Vein endothelial cell (primary cell): ENCODE measurements around the gene RHEB. TPM values are rescaled to one million over a fixed set of nuclear protein-coding genes. Genes with fewer than 3 reads are reported as not detected.

ENCODE experiments used
- small RNA-seq: library from RNA; depleted of rRNA; stranded (forward); fragments of <200 nt; gene quantifications from one replicate; pipeline ENCODE3, GENCODE V24; 2012
- total RNA-seq: library from RNA; depleted of rRNA; stranded (reverse); fragments of >200 nt; gene quantifications from 2 replicates; pipeline ENCODE4 v1.2.3, GENCODE V29; 2012

RHEB gene, protein sequence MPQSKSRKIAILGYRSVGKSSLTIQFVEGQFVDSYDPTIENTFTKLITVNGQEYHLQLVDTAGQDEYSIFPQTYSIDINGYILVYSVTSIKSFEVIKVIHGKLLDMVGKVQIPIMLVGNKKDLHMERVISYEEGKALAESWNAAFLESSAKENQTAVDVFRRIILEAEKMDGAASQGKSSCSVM
- 50.0 and 61.7 TPM in 2 replicates for total RNA-seq

GRCh38 chr7:151519765-151520418 is at the start of gene RHEB:
Gene RHEB (minus strand): TSS chr7:151519895. CDS start chr7:151519511, 384 bp downstream.

DNA sequence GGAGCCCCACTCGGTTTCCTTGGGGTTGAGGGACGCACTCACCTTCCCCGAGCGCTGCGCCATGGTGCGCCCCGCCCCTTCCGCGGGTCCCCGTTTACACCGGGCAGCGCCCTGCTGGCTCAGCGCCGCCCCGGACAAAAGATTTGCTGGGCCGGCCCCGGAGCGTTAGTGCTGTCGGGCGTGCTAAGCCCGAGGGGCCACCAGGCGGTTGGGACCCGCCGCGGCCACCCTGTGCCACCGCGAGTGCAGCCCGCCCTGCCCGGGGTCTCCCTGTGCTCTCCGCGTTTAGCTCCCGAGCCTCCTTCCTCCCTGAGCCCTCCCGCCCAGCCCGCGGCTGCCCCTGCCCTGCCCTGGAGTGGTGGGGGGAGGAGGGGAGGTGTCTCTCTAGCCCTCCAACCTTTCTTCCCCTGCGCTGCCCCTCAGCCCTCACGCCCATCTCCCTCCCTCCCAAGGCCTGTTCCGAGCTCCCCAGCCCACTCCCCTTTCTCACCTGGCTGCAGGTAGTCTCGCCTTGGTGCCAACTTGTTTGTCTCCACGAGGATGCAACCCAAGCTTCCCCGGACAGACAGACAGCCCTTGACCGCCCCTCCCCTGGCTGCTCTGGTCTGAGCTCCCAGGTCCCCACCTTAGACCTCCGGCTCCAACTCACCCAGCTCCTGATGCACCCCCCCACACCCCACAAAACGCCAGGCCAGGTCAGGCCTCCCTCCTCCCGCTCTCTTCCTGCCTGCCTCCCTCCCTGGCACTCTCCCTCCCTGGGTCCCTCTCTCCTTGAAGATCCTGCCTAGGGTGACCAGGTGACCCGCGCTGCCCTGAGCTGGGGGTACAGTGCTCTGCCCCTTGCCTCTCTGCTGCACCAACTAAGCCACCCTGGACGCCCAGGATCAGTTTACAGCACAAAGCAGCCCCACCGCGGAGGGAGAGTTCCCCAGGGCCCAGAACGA is 79.6 kb downstream of the RHEB start, which contains the start of gene CRYGN:
Gene CRYGN (minus strand): TSS at position 287 of the 944 bp plus-strand sequence. CDS start 224 bp downstream, at position 63.

Small RNAs within 50 kb of the gene (small RNA-seq; reads per million reads assigned to genes)
- not detected for gene MIR3907
- not detected for gene RN7SL76P

Other genes starting within 250 kb of the RHEB start
- 30.1 and 37.4 TPM in 2 replicates for gene NUB1, start 178.1 kb downstream of the RHEB start, total RNA-seq
- not detected in 2 replicates for gene WDR86, start 109.9 kb downstream of the RHEB start, total RNA-seq
- gene CRYGN, start 79.8 kb downstream of the RHEB start, total RNA-seq: not detected in 2 replicates